Activated CD4-positive, alpha-beta T cell treated with anti-CD3 and anti-CD28 coated beads for 1 hour (primary cell): Measurements from ENCODE around the gene ADH4.

Source experiments
- DNase-seq: peaks from one replicate; pipeline ENCODE4 v3.0.0-alpha.2; 2020

ADH4 gene

GRCh38 chr4:99078931-99079624 lies 65.0 kb downstream of the ADH4 start:
- DNase-seq, result no peak

- DNase-seq, result no peak
Measured at GRCh38 chr4:99078336-99078735, 65.8 kb downstream of the ADH4 start.

GRCh38 chr4:99077177-99077576 lies 66.9 kb downstream of the ADH4 start:
- DNase-seq, result no peak

- no peak for DNase-seq
Measured at GRCh38 chr4:99076292-99076976, 67.7 kb downstream of the ADH4 start.

GRCh38 chr4:99074816-99075215 lies 69.3 kb downstream of the ADH4 start:
- DNase-seq, result no peak
